Neural cell (in vitro differentiated cells): ENCODE results near the gene ASIC1. TPM values are rescaled to one million over a fixed set of nuclear protein-coding genes. Genes with fewer than 3 reads are reported as not detected.
A peak's percentile ranks its signal among the peaks of the same experiment; 100 is the strongest.

Experiments
- H2AFZ ChIP-seq: fragments of 200-600, 300-800 bp; sonication (generic), shearing (Covaris generic); 2 replicates; pipeline ENCODE4 v1.6.0; 2014; ENCODE audit warnings: low read depth, mild to moderate bottlenecking, antibody characterized with exemption, low read length, moderate library complexity
- H3F3A ChIP-seq: fragments of 200-600 bp; shearing (Covaris generic); 2 replicates; pipeline ENCODE4 v1.6.1; 2016; ENCODE audit warnings: mild to moderate bottlenecking, moderate library complexity, mixed read lengths, antibody characterized with exemption, low read length; ENCODE audit not compliant: insufficient read depth, poor library complexity, severe bottlenecking
- H3K27ac ChIP-seq: fragments of 200-600, 300-800 bp; sonication (generic), shearing (Covaris generic); 2 replicates; pipeline ENCODE4 v1.5.1; 2014; ENCODE audit warnings: mild to moderate bottlenecking, low read length, moderate library complexity
- H3K27me3 ChIP-seq: fragments of 300-800, 200-600 bp; sonication (generic), shearing (Covaris generic); 2 replicates; pipeline ENCODE4 v1.6.0; 2014; ENCODE audit warnings: mild to moderate bottlenecking, low read depth, low read length, moderate library complexity; ENCODE audit not compliant: insufficient read depth
- H3K36me3 ChIP-seq: fragments of 300-800, 200-600 bp; sonication (generic), shearing (Covaris generic); 2 replicates; pipeline ENCODE4 v1.5.1; 2014; ENCODE audit warnings: mild to moderate bottlenecking, antibody characterized with exemption, low read length, moderate library complexity; ENCODE audit not compliant: insufficient read depth
- H3K4me2 ChIP-seq: fragments of 300-800, 200-600 bp; sonication (generic), shearing (Covaris generic); 2 replicates; pipeline ENCODE4 v1.6.0; 2014; ENCODE audit warnings: mild to moderate bottlenecking, low read length
- H3K4me3 ChIP-seq: fragments of 300-800, 200-600 bp; sonication (generic), shearing (Covaris generic); 2 replicates; pipeline ENCODE4 v1.5.1; 2014; ENCODE audit warnings: mild to moderate bottlenecking, low read length, moderate library complexity
- H3K79me2 ChIP-seq: fragments of 200-600 bp; shearing (Covaris generic); replicated peaks from 2 replicates; pipeline ENCODE4 v1.6.0; 2014; ENCODE audit warnings: mild to moderate bottlenecking, low read length, moderate library complexity; ENCODE audit not compliant: insufficient read depth
- H3K9ac ChIP-seq: fragments of 300-800, 200-600 bp; sonication (generic), shearing (Covaris generic); 2 replicates; pipeline ENCODE4 v1.6.1; 2016; ENCODE audit warnings: mild to moderate bottlenecking, low read length, mixed read lengths
- H3K9me2 ChIP-seq: fragments of 200-600 bp; shearing (Covaris generic); 2 replicates; pipeline ENCODE4 v1.6.1; 2016; ENCODE audit warnings: mild to moderate bottlenecking, low read length, mixed read lengths; ENCODE audit not compliant: insufficient read depth
- H3K9me3 ChIP-seq: fragments of 200-600, 300-800 bp; sonication (generic), shearing (Covaris generic); 2 replicates; pipeline ENCODE4 v1.6.1; 2016; ENCODE audit warnings: mild to moderate bottlenecking, mixed run types, low read length, moderate library complexity, mixed read lengths
- H4K20me1 ChIP-seq: fragments of 200-600 bp; shearing (Covaris generic); 2 replicates; pipeline ENCODE4 v1.6.1; 2016; ENCODE audit warnings: mild to moderate bottlenecking, mixed run types; ENCODE audit not compliant: insufficient read depth
- EP300 ChIP-seq: fragments of 450-650 bp; conservative IDR thresholded peaks from 2 replicates; pipeline ENCODE4 v1.6.1; 2014; ENCODE audit warnings: antibody characterized with exemption, mild to moderate bottlenecking, moderate library complexity; ENCODE audit not compliant: poor library complexity, severe bottlenecking
- EZH2 ChIP-seq: fragments of 200-600, 300-800 bp; shearing (Covaris generic), sonication (generic); IDR thresholded peaks from 2 replicates; pipeline ENCODE4 v1.6.1; 2014; ENCODE audit warnings: antibody characterized with exemption, low read length, borderline replicate concordance, mild to moderate bottlenecking; ENCODE audit not compliant: insufficient read depth, poor library complexity, severe bottlenecking
- MXI1 ChIP-seq: fragments of 450-650 bp; conservative IDR thresholded peaks from 2 replicates; pipeline ENCODE4 v1.6.1; 2014; ENCODE audit warnings: antibody characterized with exemption, mild to moderate bottlenecking; ENCODE audit not compliant: poor library complexity, severe bottlenecking
- POLR2AphosphoS5 ChIP-seq: IDR thresholded peaks from 2 replicates; pipeline ENCODE4 v1.6.1; 2012
- RAD21 ChIP-seq: fragments of 450-650 bp; conservative IDR thresholded peaks from 2 replicates; pipeline ENCODE4 v1.6.1; 2014; ENCODE audit warnings: antibody characterized with exemption, mild to moderate bottlenecking, moderate library complexity
- SMC3 ChIP-seq: fragments of 450-650 bp; conservative IDR thresholded peaks from 2 replicates; pipeline ENCODE4 v1.6.1; 2014; ENCODE audit warnings: antibody characterized with exemption, mild to moderate bottlenecking, moderate library complexity; ENCODE audit not compliant: poor library complexity
- TAF1 ChIP-seq: IDR thresholded peaks from 2 replicates; pipeline ENCODE4 v1.6.1; 2012; ENCODE audit warnings: low read depth
- polyA plus RNA-seq: library from polyadenylated mRNA; depleted of rRNA; stranded (reverse); fragments of >200 nt; gene quantifications from 2 replicates; pipeline ENCODE4 v1.2.3, GENCODE V29; 2014
- TF ChIP-seq, protein P1 (sequence below): fragments of 450-650 bp; IDR thresholded peaks from 2 replicates; pipeline ENCODE4 v1.5.1; 2014; ENCODE audit warnings: antibody characterized with exemption, mild to moderate bottlenecking, moderate library complexity; ENCODE audit not compliant: poor library complexity, severe bottlenecking
- TF ChIP-seq, protein P2 (sequence below): IDR thresholded peaks from 2 replicates; pipeline ENCODE4 v1.6.1; 2012; ENCODE audit warnings: borderline replicate concordance

Gene ASIC1
- polyA plus RNA-seq, 1 donor from 2014 or later, result 8.0 TPM

DNA sequence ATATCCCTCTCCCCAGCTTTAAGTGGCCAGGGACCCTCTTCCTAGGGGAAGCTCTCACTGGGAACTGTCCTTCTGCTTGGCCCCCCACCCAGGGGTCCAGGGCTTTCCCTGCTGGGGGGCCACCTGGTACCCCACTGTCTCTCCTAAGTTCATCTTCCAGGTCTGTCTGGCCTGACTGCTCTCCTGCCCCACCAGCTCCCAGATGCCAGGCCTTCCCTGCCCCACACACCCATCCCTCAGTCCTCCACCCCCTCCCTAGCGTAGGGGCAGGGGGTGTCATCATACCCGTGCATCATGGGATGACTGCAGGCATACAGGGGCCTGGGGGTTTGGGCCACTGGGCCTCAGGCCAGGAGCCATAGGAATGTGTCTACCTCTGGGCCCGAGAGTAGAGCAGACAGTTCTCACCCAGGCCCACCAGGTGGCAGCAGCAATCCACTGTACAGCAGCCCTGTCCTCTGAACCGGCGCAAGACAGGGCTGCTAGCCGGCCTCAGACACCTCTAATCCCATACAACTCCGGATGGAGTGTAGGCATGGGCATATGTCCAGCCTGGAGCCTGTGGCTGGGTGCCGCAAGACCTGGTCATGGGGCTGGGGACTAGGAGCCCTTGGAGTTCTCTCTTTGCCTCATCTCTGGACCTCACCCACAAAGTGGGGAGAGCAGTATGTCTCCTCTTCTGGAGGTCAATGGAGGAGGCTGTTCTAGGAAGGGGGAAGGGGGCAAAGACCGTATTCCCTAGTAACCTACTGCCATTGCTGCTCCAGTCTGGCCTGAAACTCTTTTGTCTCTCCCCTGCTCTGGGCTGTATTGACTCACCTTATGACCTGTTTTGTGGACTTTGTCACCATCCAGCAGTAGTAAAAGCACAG is 17.8 kb downstream of the ASIC1 start:
- Histone ChIP-seq H3K27me3 (no peaks in the 10 kb centered on the region), H3K4me2 (no peak overlapping the region), H3K27ac (no peak overlapping the region), H3K79me2 (no peaks in the 10 kb centered on the region), H3K4me3 (no peak overlapping the region), H4K20me1 (no peaks in the 10 kb centered on the region), H3K36me3 (no peaks in the 10 kb centered on the region), H3F3A (no peaks in the 10 kb centered on the region), H3K9ac (no peak overlapping the region), H2AFZ (no peak overlapping the region), H3K9me3 (no peaks in the 10 kb centered on the region), H3K9me2 (no peaks in the 10 kb centered on the region)
- TF ChIP-seq POLR2AphosphoS5 (no peak), EZH2 (no peak), RAD21 (peak; percentile 90), EP300 (no peak), SMC3 (peak; percentile 94)
- TF ChIP-seq, protein P1, sequence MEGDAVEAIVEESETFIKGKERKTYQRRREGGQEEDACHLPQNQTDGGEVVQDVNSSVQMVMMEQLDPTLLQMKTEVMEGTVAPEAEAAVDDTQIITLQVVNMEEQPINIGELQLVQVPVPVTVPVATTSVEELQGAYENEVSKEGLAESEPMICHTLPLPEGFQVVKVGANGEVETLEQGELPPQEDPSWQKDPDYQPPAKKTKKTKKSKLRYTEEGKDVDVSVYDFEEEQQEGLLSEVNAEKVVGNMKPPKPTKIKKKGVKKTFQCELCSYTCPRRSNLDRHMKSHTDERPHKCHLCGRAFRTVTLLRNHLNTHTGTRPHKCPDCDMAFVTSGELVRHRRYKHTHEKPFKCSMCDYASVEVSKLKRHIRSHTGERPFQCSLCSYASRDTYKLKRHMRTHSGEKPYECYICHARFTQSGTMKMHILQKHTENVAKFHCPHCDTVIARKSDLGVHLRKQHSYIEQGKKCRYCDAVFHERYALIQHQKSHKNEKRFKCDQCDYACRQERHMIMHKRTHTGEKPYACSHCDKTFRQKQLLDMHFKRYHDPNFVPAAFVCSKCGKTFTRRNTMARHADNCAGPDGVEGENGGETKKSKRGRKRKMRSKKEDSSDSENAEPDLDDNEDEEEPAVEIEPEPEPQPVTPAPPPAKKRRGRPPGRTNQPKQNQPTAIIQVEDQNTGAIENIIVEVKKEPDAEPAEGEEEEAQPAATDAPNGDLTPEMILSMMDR, result peak; percentile 95
- TF ChIP-seq, protein P2, sequence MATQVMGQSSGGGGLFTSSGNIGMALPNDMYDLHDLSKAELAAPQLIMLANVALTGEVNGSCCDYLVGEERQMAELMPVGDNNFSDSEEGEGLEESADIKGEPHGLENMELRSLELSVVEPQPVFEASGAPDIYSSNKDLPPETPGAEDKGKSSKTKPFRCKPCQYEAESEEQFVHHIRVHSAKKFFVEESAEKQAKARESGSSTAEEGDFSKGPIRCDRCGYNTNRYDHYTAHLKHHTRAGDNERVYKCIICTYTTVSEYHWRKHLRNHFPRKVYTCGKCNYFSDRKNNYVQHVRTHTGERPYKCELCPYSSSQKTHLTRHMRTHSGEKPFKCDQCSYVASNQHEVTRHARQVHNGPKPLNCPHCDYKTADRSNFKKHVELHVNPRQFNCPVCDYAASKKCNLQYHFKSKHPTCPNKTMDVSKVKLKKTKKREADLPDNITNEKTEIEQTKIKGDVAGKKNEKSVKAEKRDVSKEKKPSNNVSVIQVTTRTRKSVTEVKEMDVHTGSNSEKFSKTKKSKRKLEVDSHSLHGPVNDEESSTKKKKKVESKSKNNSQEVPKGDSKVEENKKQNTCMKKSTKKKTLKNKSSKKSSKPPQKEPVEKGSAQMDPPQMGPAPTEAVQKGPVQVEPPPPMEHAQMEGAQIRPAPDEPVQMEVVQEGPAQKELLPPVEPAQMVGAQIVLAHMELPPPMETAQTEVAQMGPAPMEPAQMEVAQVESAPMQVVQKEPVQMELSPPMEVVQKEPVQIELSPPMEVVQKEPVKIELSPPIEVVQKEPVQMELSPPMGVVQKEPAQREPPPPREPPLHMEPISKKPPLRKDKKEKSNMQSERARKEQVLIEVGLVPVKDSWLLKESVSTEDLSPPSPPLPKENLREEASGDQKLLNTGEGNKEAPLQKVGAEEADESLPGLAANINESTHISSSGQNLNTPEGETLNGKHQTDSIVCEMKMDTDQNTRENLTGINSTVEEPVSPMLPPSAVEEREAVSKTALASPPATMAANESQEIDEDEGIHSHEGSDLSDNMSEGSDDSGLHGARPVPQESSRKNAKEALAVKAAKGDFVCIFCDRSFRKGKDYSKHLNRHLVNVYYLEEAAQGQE, result no peak

DNA sequence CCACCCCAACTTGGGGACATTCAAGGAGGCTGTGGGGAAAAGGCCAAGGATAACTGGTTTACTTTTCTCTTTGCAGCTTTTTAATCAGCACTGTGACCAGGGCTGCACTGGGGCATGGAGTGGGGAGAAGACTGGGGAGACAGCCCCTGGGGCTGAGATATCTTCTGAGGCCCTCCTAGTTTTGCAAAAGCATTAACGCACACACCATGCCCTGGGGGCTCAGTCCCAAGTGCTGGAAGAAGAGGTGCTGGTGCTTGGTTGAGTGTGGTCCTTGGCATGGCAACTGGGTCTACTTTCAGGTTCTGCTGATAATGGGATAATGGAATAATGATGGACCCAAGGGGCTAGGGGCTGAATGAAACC is 18.4 kb downstream of the ASIC1 start:
- TF ChIP-seq TAF1, result no peak
- TF ChIP-seq, protein P1, result no peak
- TF ChIP-seq MXI1, result no peak
- no peak for TF ChIP-seq POLR2AphosphoS5
- no peak for TF ChIP-seq EZH2
- TF ChIP-seq RAD21, result no peak
- TF ChIP-seq, protein P2, result no peak
- Histone ChIP-seq H4K20me1 (no peaks in the 10 kb centered on the region), H3K36me3 (no peaks in the 10 kb centered on the region), H3K9me2 (no peaks in the 10 kb centered on the region), H3K4me3 (no peak overlapping the region), H3K79me2 (no peaks in the 10 kb centered on the region), H3F3A (no peaks in the 10 kb centered on the region), H3K9me3 (no peaks in the 10 kb centered on the region), H2AFZ (no peak overlapping the region), H3K27ac (no peak overlapping the region), H3K4me2 (no peak overlapping the region), H3K9ac (no peak overlapping the region), H3K27me3 (no peaks in the 10 kb centered on the region)
